Endodermal cell (in vitro differentiated cells): ENCODE results near the gene MYO7B. TPM values are rescaled to one million over a fixed set of nuclear protein-coding genes. Genes with fewer than 3 reads are reported as not detected.

Experiments used
- DNase-seq: peaks from one replicate; pipeline ENCODE4 v3.0.0-alpha.2; 2017
- H3K27ac ChIP-seq: 2 replicates; pipeline ENCODE4 v1.5.1; 2013; ENCODE audit warnings: mild to moderate bottlenecking, low read depth, low read length, moderate library complexity
- H3K27me3 ChIP-seq: 2 replicates; pipeline ENCODE4 v1.6.1; 2013; ENCODE audit warnings: mild to moderate bottlenecking, low read length, moderate library complexity; ENCODE audit not compliant: insufficient read depth, control insufficient read depth, poor library complexity, severe bottlenecking
- H3K36me3 ChIP-seq: 2 replicates; pipeline ENCODE4 v1.7.0; 2013; ENCODE audit warnings: mild to moderate bottlenecking, low read length, moderate library complexity; ENCODE audit not compliant: control insufficient read depth, insufficient read depth
- H3K4me1 ChIP-seq: one replicate; pipeline ENCODE4 v1.7.0; 2013; ENCODE audit warnings: low read length; ENCODE audit not compliant: control insufficient read depth, insufficient read depth
- H3K4me3 ChIP-seq: 2 replicates; pipeline ENCODE4 v1.5.1; 2013; ENCODE audit warnings: mild to moderate bottlenecking, low read length, moderate library complexity
- H3K9ac ChIP-seq: 2 replicates; pipeline ENCODE4 v1.6.1; 2013; ENCODE audit warnings: mild to moderate bottlenecking, low read length, moderate library complexity; ENCODE audit not compliant: poor library complexity, severe bottlenecking; ENCODE audit errors: extremely low read depth
- H3K9me3 ChIP-seq: 2 replicates; pipeline ENCODE4 v1.6.1; 2013; ENCODE audit warnings: mild to moderate bottlenecking, low read length, moderate library complexity; ENCODE audit not compliant: control insufficient read depth
- H3K27ac Mint-ChIP-seq: 2 replicates; pipeline ENCODE4 v1.8.0; 2020; ENCODE audit warnings: mixed read lengths
- H3K27me3 Mint-ChIP-seq: 2 replicates; pipeline ENCODE4 v1.8.0; 2021; ENCODE audit warnings: mild to moderate bottlenecking, mixed read lengths; ENCODE audit not compliant: insufficient read depth
- H3K36me3 Mint-ChIP-seq: 2 replicates; pipeline ENCODE4 v1.8.0; 2020; ENCODE audit warnings: low read depth, mixed read lengths
- H3K4me1 Mint-ChIP-seq: 2 replicates; pipeline ENCODE4 v1.8.0; 2020; ENCODE audit warnings: mixed read lengths
- H3K4me3 Mint-ChIP-seq: 2 replicates; pipeline ENCODE4 v1.8.0; 2020; ENCODE audit warnings: mild to moderate bottlenecking, moderate library complexity, mixed read lengths
- H3K9me3 Mint-ChIP-seq: 2 replicates; pipeline ENCODE4 v1.8.0; 2020; ENCODE audit warnings: mild to moderate bottlenecking, mixed read lengths
- CTCF ChIP-seq: fragments of 200-600 bp; sonication (generic); conservative IDR thresholded peaks from 2 replicates; pipeline ENCODE4 v1.5.0; 2021; ENCODE audit warnings: antibody characterized with exemption, mild to moderate bottlenecking
- WGBS, 2 experiments: methylation state at CpG; one replicate each; pipeline versions ENCODE4 v1.1.5 to v1.1.7; 2013; ENCODE audit warnings: missing lambda C conversion rate in 2 of 2, mixed read lengths in 1 of 2; ENCODE audit not compliant: insufficient coverage in 1 of 2, insufficient read length in 1 of 2; 5-methylcytosine and 5-hydroxymethylcytosine counted together
- total RNA-seq, 2 donors: library from RNA; stranded (reverse); fragmentation: NEBNext Ultra II Directional in 1 of 2; extraction: Animal tissue kit (Norgen Biotek cat#: 25700) in 1 of 2; gene quantifications; 2 replicates in 1 of 2; 3 replicates in 1 of 2; pipeline ENCODE4 v1.2.1, GENCODE V29; 2021

The MYO7B gene
- total RNA-seq, 2 donors from 2014 or later, result 0.11 TPM; not detected in 1

DNA sequence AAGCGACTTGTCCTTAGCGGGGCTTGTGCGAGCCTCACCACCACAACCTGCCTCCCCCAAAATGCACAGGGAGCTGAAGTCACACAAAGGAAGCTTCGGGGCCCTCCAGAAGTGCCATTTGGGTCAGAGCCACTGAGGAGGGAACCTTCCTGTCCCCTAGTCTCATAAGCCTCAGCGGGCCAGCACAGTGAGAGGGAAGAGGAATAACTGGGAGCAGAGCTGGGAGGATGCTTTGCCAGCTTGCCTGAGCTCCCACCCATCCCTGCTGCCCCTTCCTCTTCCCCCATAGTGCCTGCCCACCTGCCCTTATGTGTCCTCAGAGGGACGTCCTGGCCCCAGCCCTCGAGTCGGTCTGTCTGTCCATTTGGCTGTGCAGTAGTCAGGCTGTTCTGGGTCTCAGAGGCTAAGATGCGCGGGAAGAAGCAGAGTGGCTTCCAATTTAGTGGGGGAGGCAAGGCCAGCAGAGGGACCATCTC, 58.7 kb downstream of the MYO7B start:
- H3K27ac Mint-ChIP-seq, result no peak overlapping the region
- no peak overlapping the region for H3K27ac ChIP-seq
- H3K4me3 ChIP-seq, result no peak overlapping the region
- WGBS, 2 experiments, result 92 to 100% methylated on average over 3 to 10 of the region's 10 CpGs
- no peak for TF ChIP-seq CTCF
- H3K27me3 Mint-ChIP-seq, result peaks cover 2% of the 10 kb centered on the region
- peaks cover 3% of the 10 kb centered on the region for H3K9me3 Mint-ChIP-seq
- no peaks in the 10 kb centered on the region for H3K36me3 ChIP-seq
- H3K4me1 Mint-ChIP-seq, result peaks cover 4% of the 10 kb centered on the region
- no peak overlapping the region for H3K4me3 Mint-ChIP-seq
- H3K4me1 ChIP-seq, result peaks cover 3% of the 10 kb centered on the region
- no peaks in the 10 kb centered on the region for H3K9me3 ChIP-seq
- H3K27me3 ChIP-seq, result no peaks in the 10 kb centered on the region
- no peak overlapping the region for H3K9ac ChIP-seq
- DNase-seq, result peak; percentile 17
- no peaks in the 10 kb centered on the region for H3K36me3 Mint-ChIP-seq

GRCh38 chr2:127596311-127597045, 61.0 kb downstream of the MYO7B start:
- Histone ChIP-seq H3K4me1 (no peaks in the 10 kb centered on the region), H3K36me3 (no peaks in the 10 kb centered on the region), H3K9me3 (no peaks in the 10 kb centered on the region), H3K27me3 (no peaks in the 10 kb centered on the region), H3K9ac (no peak overlapping the region), H3K4me3 (no peak overlapping the region), H3K27ac (no peak overlapping the region)
- no peaks in the 10 kb centered on the region for H3K4me1 Mint-ChIP-seq
- no peak overlapping the region for H3K4me3 Mint-ChIP-seq
- H3K36me3 Mint-ChIP-seq, result no peaks in the 10 kb centered on the region
- H3K27me3 Mint-ChIP-seq, result peaks cover 2% of the 10 kb centered on the region
- peaks cover 3% of the 10 kb centered on the region for H3K9me3 Mint-ChIP-seq
- DNase-seq, result peak; percentile 27
- no peak overlapping the region for H3K27ac Mint-ChIP-seq
- TF ChIP-seq CTCF, result no peak
- WGBS, 2 experiments, result 93 to 96% methylated on average over 8 to 14 of the region's 14 CpGs

GRCh38 chr2:127597046-127597983, 61.8 kb downstream of the MYO7B start:
- Histone ChIP-seq H3K4me3 (no peak overlapping the region), H3K27me3 (no peaks in the 10 kb centered on the region), H3K27ac (no peak overlapping the region), H3K9me3 (no peaks in the 10 kb centered on the region), H3K36me3 (no peaks in the 10 kb centered on the region), H3K4me1 (no peaks in the 10 kb centered on the region), H3K9ac (no peak overlapping the region)
- no peak overlapping the region for H3K27ac Mint-ChIP-seq
- H3K4me1 Mint-ChIP-seq, result no peaks in the 10 kb centered on the region
- WGBS, 2 experiments, result 84 to 94% methylated on average over 7 to 16 of the region's 17 CpGs
- peaks cover 5% of the 10 kb centered on the region for H3K9me3 Mint-ChIP-seq
- no peaks in the 10 kb centered on the region for H3K36me3 Mint-ChIP-seq
- no peak overlapping the region for H3K4me3 Mint-ChIP-seq
- TF ChIP-seq CTCF, result no peak
- DNase-seq, result peak; percentile 30
- H3K27me3 Mint-ChIP-seq, result peaks cover 2% of the 10 kb centered on the region
